SK-N-SH (cell line): Measurements from ENCODE around the gene SRXN1. TPM values are rescaled to one million over a fixed set of nuclear protein-coding genes. Genes with fewer than 3 reads are reported as not detected.

ENCODE experiments used
- CTCF ChIA-PET: fragments of 300-600, 350-600 bp; formaldehyde crosslinking; extraction: SDS; loops from one replicate; lab custom pipeline; 2021; lab: Yijun Ruan, JAX
- POLR2A ChIA-PET: fragments of 350-600 bp; sonication (Branson Sonifier 250); formaldehyde crosslinking; extraction: SDS; loops from one replicate; lab custom pipeline; 2020; ENCODE audit warnings: antibody characterized with exemption, inconsistent platforms; lab: Yijun Ruan, JAX
- DNase-seq: peaks from one replicate; pipeline ENCODE4 v3.0.0; 2012
- H2AFZ ChIP-seq: fragments of 200-600 bp; sonication (generic); 2 replicates; pipeline ENCODE4 v1.8.1; 2016; ENCODE audit warnings: antibody characterized with exemption, mild to moderate bottlenecking, low read depth
- H3F3A ChIP-seq: fragments of 200-600 bp; sonication (generic); replicated peaks from 2 replicates; pipeline ENCODE3; 2016; ENCODE audit warnings: antibody characterized with exemption, mild to moderate bottlenecking; ENCODE audit not compliant: insufficient read depth
- H3K27ac ChIP-seq, 2 experiments: fragments of 200-500 bp in 1 of 2; fragments of 200-600 bp in 1 of 2; sonication (Bioruptor generic) in 1 of 2; sonication (generic), shearing (Covaris generic) in 1 of 2; 2 replicates each; pipeline versions ENCODE4 v1.5.1 to v1.6.1; 2014 to 2016; ENCODE audit warnings: low read depth in 2 of 2, inconsistent platforms in 1 of 2, low read length in 1 of 2, mild to moderate bottlenecking in 1 of 2, mixed read lengths in 1 of 2
- H3K27me3 ChIP-seq: fragments of 200-600 bp; sonication (generic), shearing (Covaris generic); 2 replicates; pipeline ENCODE4 v1.6.1; 2016; ENCODE audit warnings: mixed run types; ENCODE audit not compliant: insufficient read depth
- H3K36me3 ChIP-seq, 2 experiments: fragments of 200-500 bp in 1 of 2; fragments of 200-600 bp in 1 of 2; sonication (Bioruptor generic) in 1 of 2; sonication (generic) in 1 of 2; replicated peaks in 1 of 2; 2 replicates each; pipeline versions ENCODE3 to v1.5.1; 2014 to 2016; ENCODE audit warnings: low read length in 1 of 2, mild to moderate bottlenecking in 1 of 2; ENCODE audit not compliant: insufficient read depth in 2 of 2, control insufficient read depth in 1 of 2
- H3K4me1 ChIP-seq, 2 experiments: fragments of 200-500 bp in 1 of 2; fragments of 200-600 bp in 1 of 2; sonication (Bioruptor generic) in 1 of 2; sonication (generic), shearing (Covaris generic) in 1 of 2; 2 replicates each; pipeline versions ENCODE4 v1.5.1 to v1.6.1; 2014 to 2016; ENCODE audit warnings: low read depth in 1 of 2, low read length in 1 of 2, mixed run types in 1 of 2; ENCODE audit not compliant: insufficient read depth in 2 of 2, control insufficient read depth in 1 of 2
- H3K4me2 ChIP-seq: fragments of 200-600 bp; sonication (generic), shearing (Covaris generic); 2 replicates; pipeline ENCODE4 v1.6.1; 2017; ENCODE audit warnings: mixed run types
- H3K4me3 ChIP-seq, 2 experiments: fragments of 200-500 bp in 1 of 2; fragments of 200-600 bp in 1 of 2; sonication (Bioruptor generic) in 1 of 2; sonication (generic), shearing (Covaris generic) in 1 of 2; 2 replicates each; pipeline versions ENCODE4 v1.5.1 to v1.8.1; 2014 to 2016; ENCODE audit warnings: low read depth in 2 of 2, inconsistent platforms in 1 of 2, low read length in 1 of 2, mild to moderate bottlenecking in 1 of 2, mixed read lengths in 1 of 2, moderate library complexity in 1 of 2
- H3K79me2 ChIP-seq: fragments of 200-600 bp; sonication (generic); 2 replicates; pipeline ENCODE4 v1.8.1; 2017; ENCODE audit warnings: mild to moderate bottlenecking; ENCODE audit not compliant: insufficient read depth
- H3K9ac ChIP-seq: fragments of 200-600 bp; sonication (generic); 2 replicates; pipeline ENCODE4 v1.6.1; 2017; ENCODE audit warnings: mixed run types
- H3K9me2 ChIP-seq: fragments of 200-600 bp; sonication (generic); 2 replicates; pipeline ENCODE4 v1.6.1; 2017; ENCODE audit warnings: mixed run types
- H3K9me3 ChIP-seq: fragments of 200-600 bp; sonication (generic); 2 replicates; pipeline ENCODE4 v1.6.1; 2017; ENCODE audit warnings: mixed run types, mild to moderate bottlenecking, moderate library complexity
- H4K20me1 ChIP-seq: fragments of 200-600 bp; sonication (generic); 2 replicates; pipeline ENCODE4 v1.6.1; 2017; ENCODE audit warnings: mild to moderate bottlenecking, mixed run types; ENCODE audit not compliant: insufficient read depth
- CTCF ChIP-seq: fragments of 200-600 bp; sonication (generic); IDR thresholded peaks from 2 replicates; pipeline ENCODE4 v1.6.1; 2017; ENCODE audit warnings: antibody characterized with exemption, mild to moderate bottlenecking, moderate library complexity
- EP300 ChIP-seq, 2 experiments: IDR thresholded peaks; 2 replicates each; pipeline versions ENCODE4 v1.4.0 to v1.6.1; 2012; ENCODE audit warnings: borderline replicate concordance in 1 of 2, low read depth in 1 of 2, low read length in 1 of 2
- FOSL2 ChIP-seq: IDR thresholded peaks from 2 replicates; pipeline ENCODE4 v1.4.0; 2012; ENCODE audit warnings: low read depth, mild to moderate bottlenecking, moderate library complexity, borderline replicate concordance
- GATA2 ChIP-seq: sonication (generic); formaldehyde crosslinking; IDR thresholded peaks from 2 replicates; pipeline ENCODE4 v1.5.0; 2020; ENCODE audit warnings: mild to moderate bottlenecking, missing genetic modification reagents
- IRF3 ChIP-seq: fragments of 150-350 bp; IDR thresholded peaks from 2 replicates; pipeline ENCODE4 v1.6.1; 2016; ENCODE audit warnings: mild to moderate bottlenecking, low read depth, low read length
- MEF2A ChIP-seq: IDR thresholded peaks from 2 replicates; pipeline ENCODE4 v1.4.0; 2012; ENCODE audit warnings: low read depth, borderline replicate concordance
- NRF1 ChIP-seq: IDR thresholded peaks from 2 replicates; pipeline ENCODE4 v1.6.1; 2012; ENCODE audit warnings: low read depth, mild to moderate bottlenecking, low read length
- PBX3 ChIP-seq: IDR thresholded peaks from 2 replicates; pipeline ENCODE4; 2012
- REST ChIP-seq: IDR thresholded peaks from 2 replicates; pipeline ENCODE4 v1.6.1; 2012; ENCODE audit warnings: mild to moderate bottlenecking, low read depth, low read length, moderate library complexity
- USF1 ChIP-seq: IDR thresholded peaks from 2 replicates; pipeline ENCODE4 v1.4.0; 2012; ENCODE audit warnings: low read depth, borderline replicate concordance
- USF2 ChIP-seq: fragments of 150-350 bp; IDR thresholded peaks from 2 replicates; pipeline ENCODE4 v1.6.1; 2017; ENCODE audit warnings: antibody characterized with exemption, low read length, low read depth, borderline replicate concordance
- WGBS: methylation state at CpG from one replicate; pipeline ENCODE4 v1.1.6; 2017; ENCODE audit warnings: low lambda C conversion rate; 5-methylcytosine and 5-hydroxymethylcytosine counted together
- polyA plus RNA-seq, 3 experiments: library from polyadenylated mRNA; depleted of rRNA; stranded (reverse); fragments of >200 nt; gene quantifications; 2 replicates each; pipeline ENCODE4 v1.2.3, GENCODE V29; 2012

Gene SRXN1
- polyA plus RNA-seq, 1 of the 3 experiments (the other 2 are of a cell fraction) = 26.2 TPM

- H3K4me3 ChIP-seq = no peak overlapping the region
- no peak for DNase-seq
- H3K4me1 ChIP-seq = peaks cover 0 to 3% of the 10 kb centered on the region in 2 experiments; a peak in 1 of 4 replicates
- H3K9ac ChIP-seq = no peak overlapping the region
- no peaks in the 10 kb centered on the region for H3K79me2 ChIP-seq
- no peak overlapping the region for H2AFZ ChIP-seq
- H3K27me3 ChIP-seq = no peaks in the 10 kb centered on the region
- no peak for TF ChIP-seq MEF2A
- no peaks in the 10 kb centered on the region for H4K20me1 ChIP-seq
- H3K36me3 ChIP-seq = no peaks in the 10 kb centered on the region
- H3K9me2 ChIP-seq = no peaks in the 10 kb centered on the region
- no peak overlapping the region for H3K27ac ChIP-seq
- H3K9me3 ChIP-seq = no peaks in the 10 kb centered on the region
- no peak overlapping the region for H3K4me2 ChIP-seq
- ChIA-PET CTCF (interaction anchor here (1.1 to 2.6 kb wide), 3 partner anchors 43 to 124 kb away, joined by 3 to 13 read pairs (median 5); no protein-coding TSS in a partner anchor), POLR2A (interaction anchor here (0.6 kb wide), 1 partner anchor 64 kb away, joined by 4 read pairs; no protein-coding TSS in a partner anchor)
- 34% methylated on average over 7 of the region's 8 CpGs for WGBS
- no peaks in the 10 kb centered on the region for H3F3A ChIP-seq
These were observed 50.7 kb downstream of the SRXN1 start for GRCh38 chr20:602111-602970.

GRCh38 chr20:600736-601135 lies 52.3 kb downstream of the SRXN1 start:
- Histone ChIP-seq H3K79me2 (no peaks in the 10 kb centered on the region), H3K4me1 (no peaks in the 10 kb centered on the region; a peak in 1 of 4 replicates), H3K27me3 (no peaks in the 10 kb centered on the region), H3K4me2 (no peak overlapping the region), H3K9me3 (no peaks in the 10 kb centered on the region), H3F3A (no peaks in the 10 kb centered on the region), H3K36me3 (no peaks in the 10 kb centered on the region), H4K20me1 (no peaks in the 10 kb centered on the region)
- WGBS = 80% methylated on average over 5 of the region's 6 CpGs
- TF ChIP-seq IRF3 = no peak
- TF ChIP-seq GATA2 = no peak
- no peak for TF ChIP-seq EP300 (IDR thresholded peaks at IDR 0.05; ENCODE audit: borderline replicate concordance in 1 of 2, low read depth in 1 of 2, low read length in 1 of 2)
- TF ChIP-seq USF2 = no peak
- no peak for TF ChIP-seq REST
- TF ChIP-seq FOSL2 = no peak
- no peak for TF ChIP-seq NRF1
- TF ChIP-seq USF1 = no peak
- TF ChIP-seq PBX3 = no peak
- no peak for TF ChIP-seq CTCF
- TF ChIP-seq, all 33 proteins: peak for 0
- ChIA-PET POLR2A (no interaction called here), CTCF (interaction anchor here (1.3 to 1.8 kb wide), 2 partner anchors 38 to 138 kb away, joined by 3 to 6 read pairs; no protein-coding TSS in a partner anchor)
- Histone ChIP-seq H3K9ac (no peak overlapping the region), H3K9me2 (no peaks in the 10 kb centered on the region), H3K4me3 (no peak overlapping the region), H2AFZ (no peak overlapping the region), H3K27ac (no peak overlapping the region)
- no peak for DNase-seq
